Measurements from ENCODE around the gene ASPG.

ASPG gene

DNA sequence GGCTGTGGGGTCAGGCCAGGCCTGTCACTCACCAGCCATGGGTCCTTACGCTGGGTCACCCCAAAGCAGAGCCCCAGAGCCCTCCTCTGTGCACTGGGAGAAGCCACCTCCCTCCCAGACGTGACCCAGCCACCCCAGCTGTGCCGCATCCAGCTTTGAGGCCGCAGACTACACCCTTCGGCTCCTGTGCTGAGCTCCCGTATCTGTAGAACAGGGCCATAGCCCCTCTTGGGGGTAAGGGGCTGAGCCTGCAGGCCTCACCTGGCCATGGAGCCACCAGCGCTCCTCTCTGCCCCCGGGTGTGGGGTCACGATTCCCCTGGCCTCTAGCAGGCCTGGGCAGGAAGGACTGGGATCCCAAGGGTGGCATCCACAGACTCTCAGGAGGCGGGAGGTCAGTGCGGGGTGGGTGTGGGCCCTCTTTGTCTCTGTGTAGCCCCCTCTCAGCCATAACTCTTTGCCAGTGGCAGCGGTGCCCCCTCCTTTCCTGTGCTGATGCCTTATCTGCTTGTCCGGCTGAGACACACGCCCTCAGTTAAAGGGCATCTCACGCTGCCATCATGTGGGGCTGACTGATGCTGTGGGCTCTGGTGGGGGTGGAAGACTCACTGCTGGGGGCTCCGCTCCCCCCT lies 16.3 kb downstream of the ASPG start:
- Histone ChIP-seq H3K36me3 (ENCODE audit: insufficient read depth, low read length) (no peaks in the 10 kb centered on the region), H3K27me3 (ENCODE audit: insufficient read depth, low read length) (no peaks in the 10 kb centered on the region; the same call in 1 of the 2 replicates), H2AFZ (ENCODE audit: low read length, unreplicated experiment) (no peak overlapping the region), H3K79me2 (ENCODE audit: control insufficient read depth, insufficient read depth, low read length, unreplicated experiment) (no peaks in the 10 kb centered on the region), H3K27ac (ENCODE audit: low read depth, low read length) (no peak overlapping the region), H3K4me3 (ENCODE audit: low read depth, low read length) (no peak overlapping the region), H3K4me1 (ENCODE audit: control insufficient read depth, insufficient read depth, low read length, unreplicated experiment) (no peaks in the 10 kb centered on the region)

DNA sequence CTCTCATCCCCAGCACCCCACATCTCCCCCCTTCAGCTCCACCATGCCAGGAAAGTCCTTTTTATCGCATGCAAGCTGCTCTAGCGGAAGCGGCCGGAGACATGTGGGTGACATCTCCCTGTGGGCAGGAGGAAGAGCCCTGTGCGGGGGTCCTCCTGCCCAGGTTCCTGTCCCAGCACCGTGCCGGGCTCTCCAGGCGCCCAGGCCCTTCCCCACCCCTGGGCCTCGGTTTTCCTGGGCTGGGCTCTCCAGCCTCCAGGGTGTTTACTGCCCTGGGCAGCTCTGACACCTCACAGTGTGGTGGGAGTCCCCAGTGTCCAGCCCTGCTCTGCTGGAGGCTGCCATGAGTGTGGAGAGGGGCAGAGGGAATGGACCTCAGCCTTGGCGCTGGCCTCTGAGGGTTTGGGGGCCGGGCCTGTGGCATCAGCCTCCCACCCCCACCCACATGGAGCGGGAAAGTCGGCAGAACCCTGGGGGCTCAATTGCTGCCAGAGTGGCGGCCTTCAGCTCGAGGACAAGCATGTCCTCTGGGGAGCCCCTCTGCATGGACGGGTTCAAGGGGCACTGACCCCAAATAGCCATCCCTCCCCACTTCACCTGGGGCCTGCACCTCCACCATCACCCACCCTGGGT lies 16.9 kb downstream of the ASPG start:
- H3K27me3 ChIP-seq (ENCODE audit: insufficient read depth, low read length) = no peaks in the 10 kb centered on the region; the same call in 1 of the 2 replicates
- H3K79me2 ChIP-seq (ENCODE audit: control insufficient read depth, insufficient read depth, low read length, unreplicated experiment) = no peaks in the 10 kb centered on the region
- H3K4me1 ChIP-seq (ENCODE audit: control insufficient read depth, insufficient read depth, low read length, unreplicated experiment) = no peaks in the 10 kb centered on the region

DNA sequence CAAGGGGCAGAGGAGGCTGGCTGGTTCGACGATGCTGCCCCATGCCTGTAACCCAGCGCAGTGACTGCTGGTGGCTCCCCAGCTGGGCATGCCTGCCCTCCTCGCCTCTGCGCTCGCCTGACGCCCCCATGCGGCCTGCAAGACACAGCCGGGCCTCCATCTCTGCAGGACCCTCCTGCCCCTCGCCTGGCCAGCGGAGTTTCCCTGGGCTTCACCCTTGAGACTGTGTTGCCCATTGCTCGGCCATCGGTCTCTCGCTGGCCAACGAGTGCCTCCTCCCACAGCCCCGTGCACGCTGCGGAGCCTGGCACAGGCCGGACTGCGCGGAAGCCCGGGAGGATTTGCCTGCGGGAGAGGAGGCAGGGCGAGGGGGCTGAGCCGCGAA lies 17.6 kb downstream of the ASPG start:
- Histone ChIP-seq H3K27ac (ENCODE audit: low read depth, low read length) (no peak overlapping the region), H3K4me1 (ENCODE audit: control insufficient read depth, insufficient read depth, low read length, unreplicated experiment) (no peaks in the 10 kb centered on the region), H3K27me3 (ENCODE audit: insufficient read depth, low read length) (no peaks in the 10 kb centered on the region; the same call in 1 of the 2 replicates), H3K36me3 (ENCODE audit: insufficient read depth, low read length) (no peaks in the 10 kb centered on the region), H3K4me3 (ENCODE audit: low read depth, low read length) (no peak overlapping the region), H3K79me2 (ENCODE audit: control insufficient read depth, insufficient read depth, low read length, unreplicated experiment) (no peaks in the 10 kb centered on the region), H2AFZ (ENCODE audit: low read length, unreplicated experiment) (no peak overlapping the region)

More for the DNA sequence above, 16.9 kb downstream of the ASPG start:
- Histone ChIP-seq H3K4me3 (ENCODE audit: low read depth, low read length) (no peak overlapping the region), H3K27ac (ENCODE audit: low read depth, low read length) (no peak overlapping the region), H2AFZ (ENCODE audit: low read length, unreplicated experiment) (no peak overlapping the region), H3K36me3 (ENCODE audit: insufficient read depth, low read length) (no peaks in the 10 kb centered on the region)

DNA sequence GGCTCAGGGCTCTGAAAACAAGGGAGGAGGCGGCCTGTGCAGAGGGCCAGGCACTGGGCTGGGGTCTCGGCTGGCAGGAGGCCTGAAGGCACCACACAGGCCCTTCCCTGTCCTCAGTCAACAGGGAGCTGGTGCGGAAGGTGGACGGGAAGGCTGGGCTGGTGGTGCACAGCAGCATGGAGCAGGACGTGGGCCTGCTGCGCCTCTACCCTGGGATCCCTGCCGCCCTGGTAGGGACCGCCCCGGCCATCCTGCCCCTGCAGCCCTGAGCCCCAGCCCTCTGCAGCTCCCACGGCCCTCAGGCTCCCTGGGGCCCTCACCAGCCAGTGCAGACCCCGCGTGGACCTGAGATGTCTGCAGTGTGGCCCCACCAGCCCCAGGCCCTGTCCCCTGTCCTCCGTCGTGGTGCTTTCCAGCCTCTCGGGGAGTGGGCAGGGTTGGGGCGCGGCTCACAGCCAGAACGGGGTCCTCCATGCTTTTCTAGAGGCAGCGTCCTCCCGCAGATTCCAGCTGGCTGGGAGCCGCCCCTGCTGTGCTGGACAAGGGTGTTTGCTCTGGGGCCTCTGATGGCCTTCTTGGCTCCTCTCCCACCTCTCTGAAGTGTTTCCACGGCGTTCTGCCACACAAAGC lies 18.1 kb downstream of the ASPG start:
- H3K79me2 ChIP-seq (ENCODE audit: control insufficient read depth, insufficient read depth, low read length, unreplicated experiment) = no peaks in the 10 kb centered on the region
- H3K36me3 ChIP-seq (ENCODE audit: insufficient read depth, low read length) = no peaks in the 10 kb centered on the region
- no peaks in the 10 kb centered on the region for H3K4me1 ChIP-seq (ENCODE audit: control insufficient read depth, insufficient read depth, low read length, unreplicated experiment)
- no peak overlapping the region for H3K4me3 ChIP-seq (ENCODE audit: low read depth, low read length)
- H3K27ac ChIP-seq (ENCODE audit: low read depth, low read length) = no peak overlapping the region
- H3K27me3 ChIP-seq (ENCODE audit: insufficient read depth, low read length) = no peaks in the 10 kb centered on the region; the same call in 1 of the 2 replicates
- H2AFZ ChIP-seq (ENCODE audit: low read length, unreplicated experiment) = no peak overlapping the region

DNA sequence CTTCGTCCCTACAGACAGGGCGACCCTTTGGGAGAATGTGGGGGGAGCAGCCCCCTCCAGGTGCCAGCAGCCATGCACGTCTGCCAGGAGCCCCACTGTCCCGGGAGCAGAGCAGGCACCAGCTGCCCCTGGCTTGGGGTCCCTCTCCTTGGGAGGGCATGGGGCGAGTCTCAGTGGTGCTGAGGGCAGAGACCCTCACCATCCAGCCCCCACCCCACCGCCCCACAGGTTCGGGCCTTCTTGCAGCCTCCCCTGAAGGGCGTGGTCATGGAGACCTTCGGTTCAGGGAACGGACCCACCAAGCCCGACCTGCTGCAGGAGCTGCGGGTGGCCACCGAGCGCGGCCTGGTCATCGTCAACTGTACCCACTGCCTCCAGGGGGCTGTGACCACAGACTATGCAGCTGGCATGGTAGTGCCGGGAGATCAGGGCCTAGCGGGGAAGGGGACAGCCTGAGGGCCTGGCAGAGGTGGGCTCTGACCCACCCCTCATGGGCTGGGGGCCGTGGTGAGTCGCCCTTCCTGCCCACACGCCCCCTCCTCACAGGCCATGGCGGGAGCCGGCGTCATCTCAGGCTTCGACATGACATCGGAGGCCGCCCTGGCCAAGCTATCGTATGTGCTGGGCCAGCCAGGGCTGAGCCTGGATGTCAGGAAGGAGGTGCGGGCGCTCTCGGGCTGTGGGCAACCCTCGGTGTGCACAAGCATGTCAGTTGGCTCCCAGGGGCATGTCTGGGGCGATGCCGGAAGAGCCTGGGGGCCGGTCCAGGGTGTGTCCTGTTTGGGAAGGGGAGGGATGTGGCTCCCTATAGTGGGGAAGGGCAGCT lies 18.8 kb downstream of the ASPG start:
- no peaks in the 10 kb centered on the region for H3K79me2 ChIP-seq (ENCODE audit: control insufficient read depth, insufficient read depth, low read length, unreplicated experiment)
- no peak overlapping the region for H3K4me3 ChIP-seq (ENCODE audit: low read depth, low read length)
- no peaks in the 10 kb centered on the region; the same call in 1 of the 2 replicates for H3K27me3 ChIP-seq (ENCODE audit: insufficient read depth, low read length)
- no peak overlapping the region for H2AFZ ChIP-seq (ENCODE audit: low read length, unreplicated experiment)
- H3K27ac ChIP-seq (ENCODE audit: low read depth, low read length) = no peak overlapping the region
- no peaks in the 10 kb centered on the region for H3K36me3 ChIP-seq (ENCODE audit: insufficient read depth, low read length)
- no peaks in the 10 kb centered on the region for H3K4me1 ChIP-seq (ENCODE audit: control insufficient read depth, insufficient read depth, low read length, unreplicated experiment)

DNA sequence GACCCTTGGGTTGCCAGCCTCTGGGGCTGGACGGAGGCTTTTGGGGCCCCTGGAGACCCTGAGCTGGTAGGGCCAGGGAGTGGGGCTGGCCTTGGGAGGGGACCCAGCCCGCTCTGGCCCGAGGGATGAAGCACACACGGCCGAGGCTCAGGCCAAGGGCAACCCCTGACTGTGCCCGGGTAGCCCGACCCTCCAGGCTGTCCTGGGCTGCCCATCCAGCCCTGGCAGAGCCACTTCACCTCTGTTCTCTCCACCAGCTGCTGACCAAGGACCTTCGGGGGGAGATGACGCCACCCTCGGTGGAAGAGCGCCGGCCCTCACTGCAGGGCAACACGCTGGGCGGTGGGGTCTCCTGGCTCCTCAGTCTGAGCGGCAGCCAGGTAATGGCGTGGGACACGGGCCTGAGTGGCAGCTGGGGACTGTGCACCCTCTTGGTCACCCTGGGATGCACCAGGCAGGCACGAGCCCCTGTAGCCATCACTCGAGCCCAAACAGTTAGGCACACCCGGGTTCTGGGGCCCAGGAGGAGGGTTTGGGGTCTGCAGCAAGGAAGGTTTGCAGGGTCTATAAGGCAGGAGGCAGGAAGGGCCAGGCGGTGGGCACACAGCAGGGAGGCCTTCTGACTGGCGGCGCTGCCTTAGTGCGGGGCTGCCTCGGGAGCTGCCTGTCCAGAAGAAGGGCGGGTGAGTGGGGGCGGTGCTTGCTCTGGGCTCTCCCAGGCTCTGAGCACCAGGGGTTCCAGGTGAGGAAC lies 19.7 kb downstream of the ASPG start:
- H3K27me3 ChIP-seq (ENCODE audit: insufficient read depth, low read length) = no peaks in the 10 kb centered on the region
- H3K4me3 ChIP-seq (ENCODE audit: low read depth, low read length) = no peak overlapping the region
- H3K4me1 ChIP-seq (ENCODE audit: control insufficient read depth, insufficient read depth, low read length, unreplicated experiment) = no peaks in the 10 kb centered on the region
- H2AFZ ChIP-seq (ENCODE audit: low read length, unreplicated experiment) = no peak overlapping the region
- no peaks in the 10 kb centered on the region for H3K79me2 ChIP-seq (ENCODE audit: control insufficient read depth, insufficient read depth, low read length, unreplicated experiment)
- H3K36me3 ChIP-seq (ENCODE audit: insufficient read depth, low read length) = no peaks in the 10 kb centered on the region
- no peak overlapping the region for H3K27ac ChIP-seq (ENCODE audit: low read depth, low read length)

DNA sequence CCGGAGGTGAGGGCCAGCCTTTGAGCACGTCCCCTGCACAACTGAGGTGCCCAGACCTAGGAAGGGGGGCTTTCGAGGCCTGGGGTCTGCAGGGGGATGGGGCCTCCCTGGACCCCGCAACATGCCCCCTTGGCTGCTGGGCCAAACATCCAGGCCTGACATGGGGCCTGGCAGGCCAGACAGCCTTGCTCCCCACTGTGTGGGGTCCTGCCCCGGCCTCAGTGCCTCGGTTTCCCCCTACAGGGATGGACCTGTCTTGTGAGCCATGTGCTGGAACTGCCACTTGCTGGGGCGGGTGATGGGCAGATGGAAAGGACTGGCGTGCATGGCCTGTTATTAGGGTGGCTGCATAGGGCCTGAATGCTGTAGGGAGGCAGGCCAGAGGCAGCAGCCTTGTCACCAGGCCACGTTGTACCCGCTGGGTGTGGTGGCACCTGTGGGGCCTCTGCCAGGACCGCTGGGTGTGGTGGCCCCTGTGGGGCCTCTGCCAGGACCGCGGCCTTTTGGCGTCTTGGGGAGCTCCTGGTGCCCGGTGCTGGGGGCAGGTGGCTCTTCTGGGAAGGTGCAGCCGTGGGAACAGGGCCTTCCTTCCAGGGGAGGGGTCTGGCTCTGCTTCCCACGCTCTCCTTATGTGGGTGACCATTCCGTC lies 20.4 kb downstream of the ASPG start:
- H3K4me1 ChIP-seq (ENCODE audit: control insufficient read depth, insufficient read depth, low read length, unreplicated experiment) = no peaks in the 10 kb centered on the region
- no peaks in the 10 kb centered on the region for H3K27me3 ChIP-seq (ENCODE audit: insufficient read depth, low read length)
- H2AFZ ChIP-seq (ENCODE audit: low read length, unreplicated experiment) = no peak overlapping the region
- H3K79me2 ChIP-seq (ENCODE audit: control insufficient read depth, insufficient read depth, low read length, unreplicated experiment) = no peaks in the 10 kb centered on the region
- H3K27ac ChIP-seq (ENCODE audit: low read depth, low read length) = no peak overlapping the region
- no peaks in the 10 kb centered on the region for H3K36me3 ChIP-seq (ENCODE audit: insufficient read depth, low read length)
- no peak overlapping the region for H3K4me3 ChIP-seq (ENCODE audit: low read depth, low read length)

DNA sequence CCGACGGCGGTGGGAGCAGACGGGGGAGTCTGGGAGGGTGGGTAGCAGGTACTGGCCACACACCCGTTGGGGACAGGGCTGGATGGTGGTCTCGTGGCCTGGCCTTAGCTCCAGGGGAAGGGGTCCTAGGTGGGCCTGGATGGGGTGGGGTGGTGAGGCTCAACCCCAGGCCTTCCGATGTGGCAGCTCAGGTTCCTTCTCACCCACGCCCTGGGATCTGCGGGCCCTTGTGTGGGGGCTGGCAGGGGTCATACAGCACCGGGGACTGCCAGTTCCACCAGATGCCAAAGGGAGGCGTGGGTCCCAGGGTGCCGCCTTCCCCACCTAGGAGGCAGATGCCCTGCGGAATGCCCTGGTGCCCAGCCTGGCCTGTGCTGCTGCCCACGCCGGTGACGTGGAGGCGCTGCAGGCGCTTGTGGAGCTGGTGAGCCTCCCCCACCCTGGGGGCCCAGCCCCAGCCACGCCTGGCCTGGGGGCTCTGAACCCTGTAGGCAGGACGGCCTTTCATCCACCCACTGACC lies 21.0 kb downstream of the ASPG start:
- H3K27ac ChIP-seq (ENCODE audit: low read depth, low read length) = no peak overlapping the region
- no peaks in the 10 kb centered on the region for H3K27me3 ChIP-seq (ENCODE audit: insufficient read depth, low read length)
- no peaks in the 10 kb centered on the region for H3K4me1 ChIP-seq (ENCODE audit: control insufficient read depth, insufficient read depth, low read length, unreplicated experiment)
- no peak overlapping the region for H2AFZ ChIP-seq (ENCODE audit: low read length, unreplicated experiment)
- no peak overlapping the region for H3K4me3 ChIP-seq (ENCODE audit: low read depth, low read length)
- H3K36me3 ChIP-seq (ENCODE audit: insufficient read depth, low read length) = no peaks in the 10 kb centered on the region
- H3K79me2 ChIP-seq (ENCODE audit: control insufficient read depth, insufficient read depth, low read length, unreplicated experiment) = no peaks in the 10 kb centered on the region

DNA sequence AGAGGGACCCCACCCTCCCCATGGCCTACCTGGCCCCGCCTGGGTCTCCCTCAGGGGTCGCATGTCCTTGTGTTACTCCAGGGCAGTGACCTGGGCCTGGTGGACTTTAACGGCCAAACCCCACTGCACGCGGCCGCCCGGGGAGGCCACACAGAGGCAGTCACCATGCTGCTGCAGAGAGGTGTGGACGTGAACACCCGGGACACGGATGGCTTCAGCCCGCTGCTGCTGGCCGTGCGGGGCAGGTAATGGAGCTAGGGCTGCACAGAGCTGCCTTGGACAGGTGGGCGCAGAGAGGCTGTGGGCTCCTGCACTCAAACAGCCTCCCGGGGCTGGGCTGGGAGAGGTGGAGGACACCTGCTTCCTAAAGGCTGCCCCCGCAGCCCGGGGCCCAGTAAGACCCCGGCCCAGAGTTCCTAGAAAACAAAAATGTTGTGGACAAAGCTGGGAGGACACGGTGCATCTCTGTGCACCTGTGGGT lies 21.6 kb downstream of the ASPG start:
- Histone ChIP-seq H3K79me2 (ENCODE audit: control insufficient read depth, insufficient read depth, low read length, unreplicated experiment) (no peaks in the 10 kb centered on the region), H3K4me3 (ENCODE audit: low read depth, low read length) (no peak overlapping the region), H3K4me1 (ENCODE audit: control insufficient read depth, insufficient read depth, low read length, unreplicated experiment) (no peaks in the 10 kb centered on the region), H3K27me3 (ENCODE audit: insufficient read depth, low read length) (no peaks in the 10 kb centered on the region), H3K27ac (ENCODE audit: low read depth, low read length) (no peak overlapping the region), H2AFZ (ENCODE audit: low read length, unreplicated experiment) (no peak overlapping the region), H3K36me3 (ENCODE audit: insufficient read depth, low read length) (no peaks in the 10 kb centered on the region)

Measured in ACC112 (cell line).